ENCODE results near the gene C12orf76.
A peak's percentile ranks its signal among the peaks of the same experiment; 100 is the strongest.

Gene C12orf76

DNA sequence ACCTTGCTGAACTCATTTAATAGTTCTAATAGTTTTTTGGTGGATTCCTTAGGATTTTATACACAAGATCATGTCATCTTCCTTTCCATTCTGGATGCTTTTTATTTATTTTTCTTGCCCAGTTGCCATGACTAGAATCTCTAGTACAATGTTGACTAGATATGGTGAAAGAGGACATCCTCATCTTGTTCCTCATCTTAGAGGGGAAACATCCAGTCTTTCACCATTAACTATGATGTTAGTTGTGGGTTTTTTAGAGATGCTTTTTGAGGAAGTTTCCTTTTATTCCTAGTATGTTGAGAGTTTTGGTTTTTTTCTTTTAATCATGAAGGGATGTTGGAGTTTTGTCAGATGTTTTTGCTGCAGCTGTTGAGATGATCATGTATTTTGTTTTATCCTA, 40.4 kb downstream of the C12orf76 start:
- Histone ChIP-seq H3K4me1 (ENCODE audit: control insufficient read depth in 1 of 2, insufficient read depth in 2 of 2, low read length in 2 of 2) (peaks cover 23 to 25% of the 10 kb centered on the region in 2 donors), H3K9me3 (ENCODE audit: control insufficient read depth in 1 of 2, low read length in 2 of 2) (no peaks in the 10 kb centered on the region), H3K4me3 (ENCODE audit: low read depth in 1 of 2, low read length in 2 of 2) (no peak overlapping the region), H3K36me3 (ENCODE audit: control insufficient read depth in 1 of 2, insufficient read depth in 2 of 2, low read length in 2 of 2) (peaks cover 6% of the 10 kb centered on the region in 2 donors), H3K27me3 (ENCODE audit: control insufficient read depth in 1 of 2, insufficient read depth in 2 of 2, low read length in 2 of 2) (no peaks in the 10 kb centered on the region), H3K27ac (ENCODE audit: low read depth, low read length) (no peak overlapping the region), H3K9ac (ENCODE audit: low read depth in 1 of 2, low read length in 2 of 2) (no peak overlapping the region)

DNA sequence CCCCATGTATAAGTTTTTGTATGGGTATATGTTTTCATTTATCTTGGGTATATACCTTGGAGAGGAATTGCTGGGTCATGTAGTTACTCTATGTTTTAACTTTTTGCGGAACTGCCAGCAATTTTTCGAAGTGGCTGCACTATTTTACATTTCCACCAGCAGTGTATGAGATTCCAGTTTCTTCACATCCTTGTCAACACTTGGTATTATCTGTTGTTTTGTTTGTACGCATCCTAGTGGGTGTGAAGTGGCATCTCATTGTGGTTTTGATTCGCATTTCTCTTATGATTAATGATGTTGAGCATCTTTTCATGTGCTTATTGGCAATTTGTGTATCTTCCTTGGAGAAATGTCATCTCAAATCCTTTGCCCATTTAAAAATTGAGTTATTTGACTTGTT, 42.2 kb downstream of the C12orf76 start:
- no peaks in the 10 kb centered on the region for H3K27me3 ChIP-seq (ENCODE audit: control insufficient read depth in 1 of 2, insufficient read depth in 2 of 2, low read length in 2 of 2)
- no peaks in the 10 kb centered on the region for H3K9me3 ChIP-seq (ENCODE audit: control insufficient read depth in 1 of 2, low read length in 2 of 2)
- no peak overlapping the region for H3K4me3 ChIP-seq (ENCODE audit: low read depth in 1 of 2, low read length in 2 of 2)
- H3K4me1 ChIP-seq (ENCODE audit: control insufficient read depth in 1 of 2, insufficient read depth in 2 of 2, low read length in 2 of 2) = peaks cover 15 to 17% of the 10 kb centered on the region in 2 donors
- no peak overlapping the region for H3K27ac ChIP-seq (ENCODE audit: low read depth, low read length)
- no peak overlapping the region for H3K9ac ChIP-seq (ENCODE audit: low read depth in 1 of 2, low read length in 2 of 2)
- no peaks in the 10 kb centered on the region for H3K36me3 ChIP-seq (ENCODE audit: control insufficient read depth in 1 of 2, insufficient read depth in 2 of 2, low read length in 2 of 2)

DNA sequence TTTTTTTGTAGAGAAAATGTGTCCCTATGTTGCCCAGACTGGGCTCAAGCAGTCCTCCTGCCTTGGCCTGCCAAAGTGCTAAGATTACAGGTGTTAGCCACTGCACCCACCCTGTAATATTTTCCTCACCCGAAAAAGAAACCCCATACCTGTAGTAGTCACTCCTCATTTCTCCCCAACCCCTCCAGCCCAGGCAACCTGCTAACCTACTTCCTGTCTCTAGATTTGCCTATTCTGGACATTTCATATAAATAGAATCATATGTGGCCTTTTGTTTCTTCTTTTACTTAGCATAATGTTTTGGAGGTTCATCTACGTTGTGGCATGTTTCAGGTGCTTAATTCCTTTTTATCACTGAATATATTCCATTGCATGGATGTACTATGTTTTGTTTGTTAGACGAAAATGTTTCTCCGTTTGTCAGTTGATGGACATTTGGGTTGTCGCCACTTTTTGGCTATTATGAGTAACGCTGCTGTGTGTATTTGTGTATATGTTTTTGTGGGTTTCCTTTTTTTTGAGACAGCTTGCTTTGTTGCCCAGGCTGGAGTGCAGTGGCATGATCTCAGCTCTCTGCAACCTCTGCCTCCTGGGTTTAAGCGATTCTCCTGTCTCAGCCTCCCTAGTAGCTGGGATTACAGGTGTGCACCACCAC, 42.9 kb downstream of the C12orf76 start:
- Histone ChIP-seq H3K36me3 (ENCODE audit: control insufficient read depth in 1 of 2, insufficient read depth in 2 of 2, low read length in 2 of 2) (no peaks in the 10 kb centered on the region), H3K27me3 (ENCODE audit: control insufficient read depth in 1 of 2, insufficient read depth in 2 of 2, low read length in 2 of 2) (no peaks in the 10 kb centered on the region), H3K9ac (ENCODE audit: low read depth in 1 of 2, low read length in 2 of 2) (no peak overlapping the region), H3K9me3 (ENCODE audit: control insufficient read depth in 1 of 2, low read length in 2 of 2) (no peaks in the 10 kb centered on the region), H3K4me3 (ENCODE audit: low read depth in 1 of 2, low read length in 2 of 2) (no peak overlapping the region), H3K4me1 (ENCODE audit: control insufficient read depth in 1 of 2, insufficient read depth in 2 of 2, low read length in 2 of 2) (peaks cover 8 to 11% of the 10 kb centered on the region in 2 donors), H3K27ac (ENCODE audit: low read depth, low read length) (no peak overlapping the region)

DNA sequence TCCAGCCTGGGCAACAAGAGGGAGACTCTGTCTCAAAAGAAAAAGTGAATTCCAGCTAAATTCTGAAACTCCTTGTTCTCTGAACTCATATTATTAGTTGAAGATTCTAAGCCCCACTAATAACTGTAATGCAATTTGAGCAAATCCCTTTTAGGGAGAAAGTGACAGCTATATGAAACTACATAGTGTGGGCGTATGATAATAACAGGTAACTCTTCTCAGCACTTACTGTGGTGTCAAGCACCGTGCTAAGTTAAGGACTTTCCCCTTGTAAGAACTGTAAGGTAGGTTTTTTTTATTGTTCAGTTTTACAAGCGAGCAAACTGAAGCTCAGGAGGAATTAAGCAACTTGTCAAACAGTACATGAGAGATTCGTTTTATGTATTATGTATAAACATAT, 43.7 kb downstream of the C12orf76 start:
- no peak overlapping the region for H3K4me3 ChIP-seq (ENCODE audit: low read depth in 1 of 2, low read length in 2 of 2)
- no peak overlapping the region for H3K27ac ChIP-seq (ENCODE audit: low read depth, low read length)
- no peaks in the 10 kb centered on the region for H3K9me3 ChIP-seq (ENCODE audit: control insufficient read depth in 1 of 2, low read length in 2 of 2)
- H3K36me3 ChIP-seq (ENCODE audit: control insufficient read depth in 1 of 2, insufficient read depth in 2 of 2, low read length in 2 of 2) = no peaks in the 10 kb centered on the region
- no peaks in the 10 kb centered on the region for H3K27me3 ChIP-seq (ENCODE audit: control insufficient read depth in 1 of 2, insufficient read depth in 2 of 2, low read length in 2 of 2)
- H3K9ac ChIP-seq (ENCODE audit: low read depth in 1 of 2, low read length in 2 of 2) = peak overlapping the region in 1 of 2 donors; percentile 32
- peaks cover 7 to 15% of the 10 kb centered on the region in 2 donors for H3K4me1 ChIP-seq (ENCODE audit: control insufficient read depth in 1 of 2, insufficient read depth in 2 of 2, low read length in 2 of 2)

DNA sequence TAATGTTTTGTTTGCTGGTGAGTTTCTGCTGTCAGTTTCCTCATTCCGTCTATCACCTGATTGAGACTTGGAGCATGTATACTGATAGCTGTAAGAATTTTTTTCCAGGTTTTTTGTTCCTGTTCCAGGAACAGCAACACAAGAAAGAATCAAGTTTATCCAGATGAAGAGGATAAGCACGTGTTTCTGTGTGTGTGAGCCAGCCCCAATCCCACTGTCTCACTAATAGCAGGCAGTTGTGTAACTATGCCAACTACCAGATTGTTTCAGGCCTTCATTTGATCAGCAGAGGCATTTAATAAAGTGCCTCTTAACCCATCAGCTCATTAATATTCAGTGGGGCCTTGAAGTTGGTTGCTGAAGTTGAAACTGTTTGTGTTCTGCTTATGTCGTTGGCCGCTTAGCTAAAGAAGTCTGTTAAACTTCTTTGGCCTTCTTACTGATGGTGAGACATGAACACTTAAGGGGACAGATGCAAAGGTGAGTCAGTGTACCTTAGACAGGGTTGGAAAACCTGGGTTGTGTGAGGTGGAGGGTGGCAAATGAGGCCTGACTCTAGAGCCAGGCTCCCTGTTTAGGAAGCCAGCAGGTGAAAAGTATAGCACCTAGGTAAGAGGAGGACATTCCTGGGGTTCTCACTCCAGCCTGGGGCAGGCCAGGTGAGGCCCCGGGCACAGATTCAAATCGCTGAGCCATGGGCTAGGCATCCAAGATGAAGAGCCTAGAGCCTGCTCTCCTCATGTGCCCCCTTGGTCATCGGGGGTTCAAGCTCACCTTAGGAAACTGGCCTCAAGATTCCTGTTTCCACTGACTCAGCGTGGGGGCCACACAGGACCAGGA, 45.4 kb downstream of the C12orf76 start:
- no peak overlapping the region for H3K9ac ChIP-seq (ENCODE audit: low read depth in 1 of 2, low read length in 2 of 2)
- H3K27ac ChIP-seq (ENCODE audit: low read depth, low read length) = no peak overlapping the region
- H3K9me3 ChIP-seq (ENCODE audit: control insufficient read depth in 1 of 2, low read length in 2 of 2) = no peaks in the 10 kb centered on the region
- no peak overlapping the region for H3K4me3 ChIP-seq (ENCODE audit: low read depth in 1 of 2, low read length in 2 of 2)
- H3K36me3 ChIP-seq (ENCODE audit: control insufficient read depth in 1 of 2, insufficient read depth in 2 of 2, low read length in 2 of 2) = no peaks in the 10 kb centered on the region
- no peaks in the 10 kb centered on the region for H3K27me3 ChIP-seq (ENCODE audit: control insufficient read depth in 1 of 2, insufficient read depth in 2 of 2, low read length in 2 of 2)
- H3K4me1 ChIP-seq (ENCODE audit: control insufficient read depth in 1 of 2, insufficient read depth in 2 of 2, low read length in 2 of 2) = peaks cover 16 to 25% of the 10 kb centered on the region in 2 donors

DNA sequence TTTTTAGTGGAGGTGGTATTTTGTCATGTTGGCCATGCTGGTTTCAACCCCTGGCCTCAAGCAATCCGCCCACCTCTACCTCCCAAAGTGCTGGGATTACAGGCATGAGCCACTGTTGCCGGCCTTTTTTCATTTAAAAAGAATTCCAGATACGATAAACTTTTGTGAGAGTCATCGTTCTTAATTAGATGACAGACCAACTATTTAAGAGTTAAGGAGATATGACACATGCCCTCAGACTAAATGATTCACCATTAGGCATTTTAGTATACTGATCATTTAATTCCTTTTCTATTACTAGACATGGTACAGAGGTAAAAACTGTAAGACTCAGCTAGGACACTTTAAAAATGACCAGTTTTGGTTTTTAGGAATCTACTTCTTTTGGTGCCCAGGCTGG, 46.7 kb downstream of the C12orf76 start:
- H3K4me1 ChIP-seq (ENCODE audit: control insufficient read depth in 1 of 2, insufficient read depth in 2 of 2, low read length in 2 of 2) = peaks cover 16 to 25% of the 10 kb centered on the region in 2 donors
- no peaks in the 10 kb centered on the region for H3K9me3 ChIP-seq (ENCODE audit: control insufficient read depth in 1 of 2, low read length in 2 of 2)
- H3K36me3 ChIP-seq (ENCODE audit: control insufficient read depth in 1 of 2, insufficient read depth in 2 of 2, low read length in 2 of 2) = no peaks in the 10 kb centered on the region
- H3K9ac ChIP-seq (ENCODE audit: low read depth in 1 of 2, low read length in 2 of 2) = no peak overlapping the region
- no peak overlapping the region for H3K27ac ChIP-seq (ENCODE audit: low read depth, low read length)
- no peaks in the 10 kb centered on the region for H3K27me3 ChIP-seq (ENCODE audit: control insufficient read depth in 1 of 2, insufficient read depth in 2 of 2, low read length in 2 of 2)
- H3K4me3 ChIP-seq (ENCODE audit: low read depth in 1 of 2, low read length in 2 of 2) = no peak overlapping the region

DNA sequence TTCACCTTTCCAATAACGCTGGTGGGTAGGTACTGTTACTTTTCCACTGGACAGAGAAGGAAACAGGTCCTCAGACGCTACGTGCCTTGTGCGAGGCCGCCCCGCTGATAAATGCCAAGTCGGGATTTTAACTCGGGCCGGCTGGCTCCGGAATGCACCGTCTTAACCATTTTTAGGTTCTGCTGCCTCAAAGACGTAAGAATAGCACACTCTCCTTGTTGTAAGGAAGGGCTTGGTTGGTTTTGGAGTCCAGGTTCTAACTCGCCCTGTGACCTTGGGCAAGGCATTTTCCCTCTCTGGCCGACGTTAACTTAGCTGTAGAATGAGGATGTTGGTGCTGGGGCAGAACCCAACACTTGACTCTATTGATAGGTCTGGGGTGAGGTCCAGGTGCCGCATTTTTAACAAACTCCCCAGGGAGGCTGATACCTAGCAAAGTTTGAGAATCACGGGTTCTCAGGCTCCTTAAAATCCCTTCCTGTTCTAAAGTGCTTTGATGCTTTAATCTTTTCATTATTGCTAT, 48.3 kb downstream of the C12orf76 start:
- Histone ChIP-seq H3K4me1 (ENCODE audit: control insufficient read depth in 1 of 2, insufficient read depth in 2 of 2, low read length in 2 of 2) (peaks cover 19 to 29% of the 10 kb centered on the region in 2 donors), H3K9me3 (ENCODE audit: control insufficient read depth in 1 of 2, low read length in 2 of 2) (no peaks in the 10 kb centered on the region), H3K9ac (ENCODE audit: low read depth in 1 of 2, low read length in 2 of 2) (peak overlapping the region; percentile 67 to 89), H3K36me3 (ENCODE audit: control insufficient read depth in 1 of 2, insufficient read depth in 2 of 2, low read length in 2 of 2) (no peaks in the 10 kb centered on the region), H3K27me3 (ENCODE audit: control insufficient read depth in 1 of 2, insufficient read depth in 2 of 2, low read length in 2 of 2) (no peaks in the 10 kb centered on the region), H3K4me3 (ENCODE audit: low read depth in 1 of 2, low read length in 2 of 2) (peak overlapping the region; percentile 91 to 93), H3K27ac (ENCODE audit: low read depth, low read length) (peak overlapping the region; percentile 2)

DNA sequence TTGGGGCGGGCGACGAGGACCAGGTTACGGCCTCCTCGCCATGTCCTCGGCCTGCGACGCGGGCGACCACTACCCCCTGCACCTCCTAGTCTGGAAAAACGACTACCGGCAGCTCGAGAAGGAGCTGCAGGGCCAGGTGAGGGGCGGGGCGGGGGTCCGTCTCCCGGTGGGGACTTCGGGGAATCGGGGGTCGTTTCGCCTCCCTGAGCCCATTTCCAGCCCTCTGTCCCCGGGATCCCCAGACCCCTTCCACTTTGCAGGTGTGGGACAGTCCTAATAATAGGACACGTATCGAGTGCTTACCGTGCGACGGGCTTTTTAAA, 48.7 kb downstream of the C12orf76 start:
- H3K4me3 ChIP-seq (ENCODE audit: low read depth in 1 of 2, low read length in 2 of 2) = peak overlapping the region; percentile 91 to 93
- no peaks in the 10 kb centered on the region for H3K36me3 ChIP-seq (ENCODE audit: control insufficient read depth in 1 of 2, insufficient read depth in 2 of 2, low read length in 2 of 2)
- H3K4me1 ChIP-seq (ENCODE audit: control insufficient read depth in 1 of 2, insufficient read depth in 2 of 2, low read length in 2 of 2) = peaks cover 24 to 33% of the 10 kb centered on the region in 2 donors
- no peak overlapping the region for H3K27ac ChIP-seq (ENCODE audit: low read depth, low read length)
- no peaks in the 10 kb centered on the region for H3K9me3 ChIP-seq (ENCODE audit: control insufficient read depth in 1 of 2, low read length in 2 of 2)
- peak overlapping the region; percentile 67 to 89 for H3K9ac ChIP-seq (ENCODE audit: low read depth in 1 of 2, low read length in 2 of 2)
- H3K27me3 ChIP-seq (ENCODE audit: control insufficient read depth in 1 of 2, insufficient read depth in 2 of 2, low read length in 2 of 2) = no peaks in the 10 kb centered on the region

DNA sequence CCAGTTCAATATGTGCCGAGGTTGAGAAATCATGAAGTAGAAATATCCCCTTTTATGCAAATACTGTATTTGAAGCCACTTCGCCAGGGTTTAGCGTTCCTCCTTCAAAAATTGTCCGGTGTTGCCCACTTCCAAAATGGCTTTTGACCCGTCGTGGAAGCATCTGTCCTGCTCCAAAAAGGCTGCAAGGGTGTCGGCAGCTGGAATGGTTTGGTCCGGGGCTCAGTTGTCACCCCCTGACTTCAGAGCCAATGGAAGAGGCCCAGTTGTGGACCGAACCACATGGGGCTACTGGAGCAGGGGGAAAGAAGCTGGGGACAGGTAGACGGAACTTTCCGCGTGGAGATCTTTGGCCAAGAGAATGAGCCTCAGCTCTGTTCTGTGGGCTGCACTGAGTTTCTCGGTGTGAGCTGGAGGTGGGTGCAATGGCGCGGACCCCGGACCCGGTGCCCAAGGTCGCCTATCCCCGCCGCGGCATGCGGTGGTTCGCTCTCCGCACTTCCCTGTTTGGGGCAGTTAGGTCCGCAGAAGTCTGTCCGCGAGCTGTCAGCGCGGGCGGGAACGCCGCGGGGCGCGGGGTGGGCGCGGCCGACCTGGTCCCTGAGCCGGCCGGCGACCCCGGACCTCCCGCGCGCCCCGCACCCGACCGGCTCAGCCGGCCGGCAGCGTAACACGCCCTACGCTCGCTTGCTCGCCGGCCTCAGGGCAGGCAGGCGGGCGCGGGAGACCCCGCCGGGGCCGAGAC, 49.2 kb downstream of the C12orf76 start, which contains the start of gene ANKRD13A:
ANKRD13A (plus strand) TSS at position 527 of the 745 bp plus-strand sequence. CDS start 259 bp downstream, outside the sequence.
- Histone ChIP-seq H3K27me3 (ENCODE audit: control insufficient read depth in 1 of 2, insufficient read depth in 2 of 2, low read length in 2 of 2) (no peaks in the 10 kb centered on the region), H3K4me1 (ENCODE audit: control insufficient read depth in 1 of 2, insufficient read depth in 2 of 2, low read length in 2 of 2) (peaks cover 29 to 38% of the 10 kb centered on the region in 2 donors), H3K36me3 (ENCODE audit: control insufficient read depth in 1 of 2, insufficient read depth in 2 of 2, low read length in 2 of 2) (no peaks in the 10 kb centered on the region), H3K27ac (ENCODE audit: low read depth, low read length) (peak within 1 kb of the TSS; percentile 69), H3K4me3 (ENCODE audit: low read depth in 1 of 2, low read length in 2 of 2) (peak within 1 kb of the TSS; percentile 91 to 93), H3K9me3 (ENCODE audit: control insufficient read depth in 1 of 2, low read length in 2 of 2) (no peaks in the 10 kb centered on the region), H3K9ac (ENCODE audit: low read depth in 1 of 2, low read length in 2 of 2) (peak within 1 kb of the TSS; percentile 67 to 89)
